GM12878 (cell line): Measurements from ENCODE around the gene MYBPC1. TPM values are rescaled to one million over a fixed set of nuclear protein-coding genes. Genes with fewer than 3 reads are reported as not detected.

Experiments
- ATAC-seq: fragments of 200-7000 bp; cut with Tn5 transposase; 3 replicates; pipeline ENCODE4 v1.9.1; 2020; ENCODE audit warnings: mild to moderate bottlenecking, moderate library complexity
- BruUV-seq: library from RNA; stranded (reverse); fragments of 400-500 nt; replicated peaks from 2 replicates; lab custom pipeline; 2021; lab: Mats Ljungman, UMichigan
- CTCF ChIA-PET: fragments of 300-600 bp; sonication (Branson Sonifier 250); formaldehyde crosslinking; extraction: SDS; loops from one replicate; lab custom pipeline; 2021; ENCODE audit warnings: inconsistent platforms; lab: Yijun Ruan, JAX
- POLR2A ChIA-PET: fragments of 350-600 bp; formaldehyde crosslinking; extraction: SDS; loops from one replicate; lab custom pipeline; 2021; ENCODE audit warnings: inconsistent platforms; lab: Charles Lee
- RAD21 ChIA-PET: fragments of 300-600 bp; sonication (Branson Sonifier 250); formaldehyde crosslinking; loops from one replicate; lab custom pipeline; 2023; ENCODE audit warnings: antibody characterized with exemption; ENCODE audit not compliant: unreplicated experiment; lab: Charles Lee
- SMC1A ChIA-PET: fragments of 300-600 bp; sonication (Branson Sonifier 250); formaldehyde crosslinking; loops from one replicate; lab custom pipeline; 2023; ENCODE audit not compliant: unreplicated experiment, uncharacterized antibody; lab: Charles Lee
- DNase-seq: peaks from one replicate; pipeline ENCODE4 v3.0.0-alpha.2; 2011; ENCODE audit warnings: low read depth, low spot score
- FAIRE-seq: peaks from 3 replicates; lab custom pipeline; 2011; peaks lifted over from hg19 to GRCh38; lab: Jason Lieb, UNC
- H2AFZ ChIP-seq: 2 replicates; pipeline ENCODE4 v1.6.0; 2011; ENCODE audit warnings: low read depth, low read length, control low read depth; ENCODE audit not compliant: control insufficient read depth
- H3K27ac ChIP-seq: 2 replicates; pipeline ENCODE4 v1.5.1; 2011; ENCODE audit warnings: control low read depth; ENCODE audit not compliant: control insufficient read depth, insufficient read depth
- H3K27me3 ChIP-seq, 2 experiments: replicated peaks in 1 of 2; 2 replicates each; pipeline versions ENCODE4 v1.6.0 to v1.6.1; 2011; ENCODE audit warnings: low read length in 1 of 2; ENCODE audit not compliant: control insufficient read depth in 2 of 2, insufficient read depth in 2 of 2
- H3K36me3 ChIP-seq, 2 experiments: 2 replicates each; pipeline ENCODE4 v1.5.1; 2011; ENCODE audit warnings: low read length in 1 of 2; ENCODE audit not compliant: control insufficient read depth in 2 of 2, insufficient read depth in 2 of 2
- H3K4me1 ChIP-seq: 2 replicates; pipeline ENCODE4 v1.6.1; 2011; ENCODE audit warnings: mild to moderate bottlenecking, low read length, moderate library complexity, mixed read lengths; ENCODE audit not compliant: control insufficient read depth, insufficient read depth
- H3K4me2 ChIP-seq: 2 replicates; pipeline ENCODE4 v1.6.0; 2011; ENCODE audit warnings: control low read depth; ENCODE audit not compliant: control insufficient read depth, insufficient read depth
- H3K4me3 ChIP-seq: fragments of 200-600 bp; sonication (generic); 2 replicates; pipeline ENCODE4 v1.5.1; 2016
- H3K79me2 ChIP-seq: 2 replicates; pipeline ENCODE4 v1.6.0; 2011; ENCODE audit warnings: low read length; ENCODE audit not compliant: control insufficient read depth, insufficient read depth
- H3K9ac ChIP-seq: 2 replicates; pipeline ENCODE4 v1.8.0; 2011; ENCODE audit warnings: low read length, control low read depth, mixed read lengths; ENCODE audit not compliant: control insufficient read depth, insufficient read depth
- H3K9me3 ChIP-seq: replicated peaks from 3 replicates; pipeline ENCODE4 v1.5.1; 2011; ENCODE audit warnings: mild to moderate bottlenecking, low read length; ENCODE audit not compliant: control insufficient read depth, insufficient read depth
- H4K20me1 ChIP-seq: 2 replicates; pipeline ENCODE4 v1.6.0; 2011; ENCODE audit not compliant: control insufficient read depth, insufficient read depth
- BCL3 ChIP-seq: IDR thresholded peaks from 2 replicates; pipeline ENCODE4 v1.6.1; 2011; ENCODE audit warnings: borderline replicate concordance, low read depth, mild to moderate bottlenecking, moderate library complexity, low read length; ENCODE audit not compliant: insufficient read depth, poor library complexity, severe bottlenecking
- FOXK2 ChIP-seq: fragments of 450-650 bp; IDR thresholded peaks from 2 replicates; pipeline ENCODE4 v1.6.1; 2017; ENCODE audit warnings: mild to moderate bottlenecking, moderate library complexity
- NKRF ChIP-seq: fragments of 450-650 bp; conservative IDR thresholded peaks from 2 replicates; pipeline ENCODE4 v1.6.1; 2017; ENCODE audit warnings: mild to moderate bottlenecking, moderate library complexity
- PAX5 ChIP-seq: IDR thresholded peaks from 2 replicates; pipeline ENCODE4 v1.6.1; 2011; ENCODE audit warnings: low read depth, low read length, borderline replicate concordance
- RAD21 ChIP-seq: IDR thresholded peaks from 2 replicates; pipeline ENCODE4 v1.6.1; 2011; ENCODE audit warnings: mild to moderate bottlenecking, low read depth, low read length, moderate library complexity; ENCODE audit not compliant: insufficient read depth
- RB1 ChIP-seq: fragments of 450-650 bp; formaldehyde crosslinking; IDR thresholded peaks from 2 replicates; pipeline ENCODE4 v1.6.1; 2017; ENCODE audit warnings: mild to moderate bottlenecking, borderline replicate concordance
- SMC3 ChIP-seq: IDR thresholded peaks from 2 replicates; pipeline ENCODE4 v1.6.1; 2011; ENCODE audit warnings: low read length, improper control_type of control experiment, borderline replicate concordance
- ZNF274 ChIP-seq: IDR thresholded peaks from one replicate; pipeline ENCODE4 v1.8.0; 2011; ENCODE audit not compliant: insufficient read length, insufficient read depth
- ZNF384 ChIP-seq: IDR thresholded peaks from 2 replicates; pipeline ENCODE4 v1.6.1; 2012; ENCODE audit warnings: low read depth, mild to moderate bottlenecking, low read length, improper control_type of control experiment, borderline replicate concordance
- WGBS: methylation state at CpG from one replicate; pipeline ENCODE4 v1.1.6; 2016; ENCODE audit warnings: low lambda C conversion rate; ENCODE audit not compliant: insufficient replicate concordance, insufficient coverage; ENCODE audit errors: missing lambda C conversion rate; 5-methylcytosine and 5-hydroxymethylcytosine counted together
- in situ Hi-C: fragments of 300-500 bp; cut with MboI; formaldehyde crosslinking; loops from 9 replicates; pipeline ENCODE4 v1.14.3; 2018; ENCODE audit warnings: mixed read lengths
- intact Hi-C: fragments of 100-400 bp; cut with micrococcal nuclease; formaldehyde crosslinking; loops from one replicate; pipeline ENCODE4 v1.14.2; 2022; ENCODE audit not compliant: unreplicated experiment
- polyA plus RNA-seq, 11 experiments: library from polyadenylated mRNA; depleted of rRNA in 4 of 11; unstranded in 6 of 11; stranded (reverse) in 5 of 11; fragments of >200 nt; fragmentation: Nextera tagmentation in 4 of 11; fragmentation: Illumina TruSeq in 1 of 11; extraction: Ambion mirVana in 4 of 11; extraction: Trizol in 1 of 11; gene quantifications; 1 replicate in 1 of 11; 2 replicates in 10 of 11; pipeline versions ENCODE4 v1.2.1 to v1.2.3, GENCODE V29; 2011 to 2016; ENCODE audit warnings: inconsistent platforms in 2 of 11, missing spikeins in 2 of 11, low read depth in 1 of 11
- total RNA-seq, 4 experiments: library from RNA; depleted of rRNA in 3 of 4; stranded (reverse); fragments of >200 nt in 3 of 4; fragmentation: Illumina TruSeq in 1 of 4; extraction: Trizol in 1 of 4; gene quantifications; 2 replicates each; pipeline versions ENCODE4 v1.2.1 to v1.2.3, GENCODE V29; 2013 to 2021
- TF ChIP-seq, protein P1 (sequence below), 3 experiments: IDR thresholded peaks in 2 of 3; conservative IDR thresholded peaks in 1 of 3; 2 replicates each; pipeline ENCODE4 v1.5.1; 2011; ENCODE audit warnings: low read depth in 3 of 3, low read length in 3 of 3, mild to moderate bottlenecking in 3 of 3, control low read depth in 2 of 3, moderate library complexity in 2 of 3, inconsistent platforms in 1 of 3, mixed read lengths in 1 of 3; ENCODE audit not compliant: control insufficient read depth in 2 of 3, insufficient read depth in 1 of 3; ENCODE audit errors: extremely low read depth in 1 of 3

The MYBPC1 gene
- total and polyA plus RNA-seq, 10 of the 15 experiments (the other 5 are each of a cell fraction or from before 2014, with no cell fraction given), result not detected

GRCh38 chr12:101567918-101568317, 26.9 kb upstream of the MYBPC1 start (continued):
- TF ChIP-seq RB1 (no peak), ZNF274 (no peak), BCL3 (no peak), NKRF (no peak), FOXK2 (no peak), ZNF384 (no peak)

DNA sequence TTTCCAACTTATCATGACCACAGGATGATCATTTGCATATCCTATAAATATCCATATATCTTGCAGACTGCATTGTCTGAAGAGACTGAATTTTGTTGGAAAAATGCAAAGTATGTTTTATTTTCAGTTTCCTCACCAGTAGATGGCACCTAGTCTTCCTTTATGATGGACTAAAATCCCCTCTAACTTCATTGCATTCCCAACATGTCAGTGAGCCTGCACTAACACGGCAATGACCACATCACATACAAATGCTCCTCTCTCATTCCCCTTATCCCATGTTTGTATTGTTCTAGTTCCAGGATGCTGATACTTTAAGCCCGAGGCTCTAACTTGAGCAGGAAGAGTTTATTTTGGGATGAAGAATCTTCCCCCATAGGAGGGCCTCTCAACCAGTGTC, 24.7 kb upstream of the MYBPC1 start:
- ChIA-PET POLR2A (interaction anchor here (0.6 kb wide), 1 partner anchor 176 kb away, joined by 3 read pairs; no protein-coding TSS in a partner anchor), CTCF (interaction anchor here (1.0 kb wide), 1 partner anchor 186 kb away, joined by 3 read pairs; no protein-coding TSS in a partner anchor)
- Histone ChIP-seq H3K4me3 (no peak overlapping the region), H3K27ac (no peak overlapping the region), H3K27me3 (peaks cover 0 to 4% of the 10 kb centered on the region in 2 experiments; a peak in 1 of 4 replicates), H3K4me1 (no peaks in the 10 kb centered on the region), H3K79me2 (no peaks in the 10 kb centered on the region), H3K9ac (no peak overlapping the region), H2AFZ (no peak overlapping the region)
- WGBS, result 0% methylated on average over 2 of the region's 2 CpGs
- peak; percentile 38; the same call in 1 of the 3 replicates for ATAC-seq
- intact Hi-C loops, result loop anchor here (1.0 to 10.0 kb wide), 2 partner anchors 125 to 189 kb away; partner anchors contain the start of gene CHPT1
- no peak for DNase-seq
- peak; percentile 38; the same call in 1 of the 2 replicates for TF ChIP-seq SMC3
- TF ChIP-seq RAD21, result peak; percentile 31; the same call in 1 of the 2 replicates
- no peak for TF ChIP-seq PAX5
- TF ChIP-seq, protein P1, sequence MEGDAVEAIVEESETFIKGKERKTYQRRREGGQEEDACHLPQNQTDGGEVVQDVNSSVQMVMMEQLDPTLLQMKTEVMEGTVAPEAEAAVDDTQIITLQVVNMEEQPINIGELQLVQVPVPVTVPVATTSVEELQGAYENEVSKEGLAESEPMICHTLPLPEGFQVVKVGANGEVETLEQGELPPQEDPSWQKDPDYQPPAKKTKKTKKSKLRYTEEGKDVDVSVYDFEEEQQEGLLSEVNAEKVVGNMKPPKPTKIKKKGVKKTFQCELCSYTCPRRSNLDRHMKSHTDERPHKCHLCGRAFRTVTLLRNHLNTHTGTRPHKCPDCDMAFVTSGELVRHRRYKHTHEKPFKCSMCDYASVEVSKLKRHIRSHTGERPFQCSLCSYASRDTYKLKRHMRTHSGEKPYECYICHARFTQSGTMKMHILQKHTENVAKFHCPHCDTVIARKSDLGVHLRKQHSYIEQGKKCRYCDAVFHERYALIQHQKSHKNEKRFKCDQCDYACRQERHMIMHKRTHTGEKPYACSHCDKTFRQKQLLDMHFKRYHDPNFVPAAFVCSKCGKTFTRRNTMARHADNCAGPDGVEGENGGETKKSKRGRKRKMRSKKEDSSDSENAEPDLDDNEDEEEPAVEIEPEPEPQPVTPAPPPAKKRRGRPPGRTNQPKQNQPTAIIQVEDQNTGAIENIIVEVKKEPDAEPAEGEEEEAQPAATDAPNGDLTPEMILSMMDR (IDR thresholded peaks at IDR 0.05 in 2 of 3, conservative IDR thresholded peaks at IDR 0.05 in 1 of 3; ENCODE audit: control insufficient read depth in 2 of 3, extremely low read depth in 1 of 3, insufficient read depth in 1 of 3, low read depth in 3 of 3, low read length in 3 of 3), result peak in 1 of 3 experiments; percentile 40; a peak in 3 of 6 replicates
- TF ChIP-seq, all 136 proteins: peak for 3
- ChIA-PET RAD21 (no interaction called here), SMC1A (no interaction called here)
- no TSS peak for BruUV-seq
- FAIRE-seq, result peak; percentile 66
- in situ Hi-C loops, result no loop called here
- Histone ChIP-seq H3K4me2 (no peak overlapping the region), H3K9me3 (no peaks in the 10 kb centered on the region), H3K36me3 (no peaks in the 10 kb centered on the region), H4K20me1 (no peaks in the 10 kb centered on the region)
